HG03159 (cell line): ENCODE measurements around the gene ZNF860.
"Not testable (repeated sequence)": the region's sequence is repeated elsewhere in the genome, so short reads cannot be mapped to it uniquely, and the experiment has no call there.

ENCODE experiments used
- ATAC-seq: cut with Tn5 transposase; IDR thresholded peaks from one replicate; pipeline ENCODE4 v1.9.1; 2021; ENCODE audit warnings: mild to moderate bottlenecking, moderate library complexity; ENCODE audit not compliant: unreplicated experiment

The ZNF860 gene

GRCh38 chr3:31995026-31995425 is 13.5 kb downstream of the ZNF860 start:
- ATAC-seq, result not testable (repeated sequence)

GRCh38 chr3:31996195-31996594 is 14.6 kb downstream of the ZNF860 start:
- ATAC-seq, result no peak

DNA sequence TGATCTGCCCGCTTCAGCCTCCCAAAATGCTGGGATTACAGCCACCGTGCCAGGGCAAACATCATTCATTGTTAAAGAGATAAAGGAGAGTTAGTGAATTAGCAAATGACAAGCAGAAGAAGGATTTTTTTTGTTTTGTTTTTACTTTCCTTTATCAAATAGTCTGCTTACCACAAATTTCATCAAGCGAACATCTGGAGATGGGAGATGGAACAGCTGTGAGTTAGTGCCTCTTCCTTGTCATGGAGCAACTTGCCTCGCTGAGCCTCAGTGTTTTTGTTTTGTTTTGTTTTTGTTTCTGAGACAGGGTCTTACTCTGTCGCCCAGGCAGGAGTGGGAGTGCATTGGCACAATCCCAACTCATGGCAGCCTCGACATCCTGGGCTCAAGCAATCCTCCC is 15.9 kb downstream of the ZNF860 start:
- ATAC-seq, result no peak

- no peak for ATAC-seq
Measured at GRCh38 chr3:31999907-32000439, 18.4 kb downstream of the ZNF860 start.

GRCh38 chr3:32000877-32001276 is 19.3 kb downstream of the ZNF860 start:
- ATAC-seq, result no peak

DNA sequence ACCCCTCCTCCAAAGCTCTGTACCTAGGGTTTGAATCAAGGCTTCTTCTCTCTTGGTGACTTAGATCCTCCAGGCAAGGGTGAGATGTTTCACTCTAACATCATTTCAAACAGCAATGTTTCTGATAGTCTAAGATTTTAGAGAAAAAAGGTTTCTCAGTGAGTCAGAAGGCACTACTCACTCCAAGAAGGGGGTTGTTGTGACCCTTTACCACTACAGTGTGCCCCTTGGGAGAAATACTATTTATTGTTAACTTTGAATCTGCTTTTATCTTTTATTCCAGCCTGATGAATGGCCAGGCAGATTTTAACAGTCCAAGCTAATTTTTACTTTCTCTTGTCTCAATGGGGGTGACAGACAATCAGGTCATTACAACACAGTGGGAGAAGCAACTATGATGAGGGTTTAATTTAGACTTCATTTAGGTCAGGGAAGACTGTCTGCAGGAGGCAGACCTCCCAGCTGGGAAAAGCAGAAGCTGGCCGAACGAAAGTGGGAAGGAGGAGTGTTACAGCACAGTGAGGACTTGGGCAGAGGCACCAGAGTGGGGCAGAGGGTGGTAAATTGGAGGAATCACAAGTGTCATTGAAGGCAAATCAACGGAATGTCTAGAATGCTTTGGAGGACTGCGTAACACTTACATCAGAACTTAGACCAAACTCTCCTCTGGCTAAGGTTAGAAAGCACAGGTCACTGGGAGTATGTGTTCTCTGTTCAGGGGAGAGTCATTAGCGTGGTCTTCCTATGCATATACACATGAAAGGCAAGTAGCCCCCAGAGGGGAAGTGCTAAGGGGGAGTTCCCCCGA is 21.2 kb downstream of the ZNF860 start:
- no peak for ATAC-seq

- no peak for ATAC-seq
Measured at GRCh38 chr3:32003380-32003779, 21.8 kb downstream of the ZNF860 start.

DNA sequence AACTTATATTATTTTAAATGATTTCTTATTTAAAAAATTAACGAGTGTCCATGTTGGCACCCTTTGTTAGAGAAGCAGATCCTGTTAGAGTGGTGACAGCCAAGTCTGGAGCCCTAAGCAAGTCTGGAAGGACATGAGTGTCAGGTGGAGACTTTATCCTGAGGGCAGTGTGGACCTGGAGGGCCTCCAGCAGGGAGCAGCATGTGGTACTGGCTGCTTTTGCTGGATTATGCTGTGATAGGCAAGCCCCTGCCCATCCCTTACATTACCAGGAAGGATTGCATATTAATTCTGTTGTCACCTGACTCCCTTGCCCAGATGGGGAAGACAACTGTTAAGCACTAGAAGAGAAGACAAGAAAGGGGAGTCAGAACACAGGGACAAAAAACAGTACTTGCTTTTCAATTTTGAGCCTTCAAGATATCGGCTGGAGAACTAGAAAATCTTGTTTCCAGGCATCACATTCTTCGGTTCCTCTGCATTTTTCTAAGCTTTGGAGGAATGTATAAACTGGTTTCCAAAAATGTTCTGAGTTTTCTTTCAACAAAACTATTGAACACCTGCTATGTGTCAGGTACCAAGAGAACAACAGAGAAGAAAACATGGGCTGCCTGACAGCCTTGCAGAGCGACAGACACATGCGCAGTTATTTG is 22.7 kb downstream of the ZNF860 start:
- ATAC-seq, result no peak

GRCh38 chr3:32009101-32009500 is 27.6 kb downstream of the ZNF860 start:
- no peak for ATAC-seq

DNA sequence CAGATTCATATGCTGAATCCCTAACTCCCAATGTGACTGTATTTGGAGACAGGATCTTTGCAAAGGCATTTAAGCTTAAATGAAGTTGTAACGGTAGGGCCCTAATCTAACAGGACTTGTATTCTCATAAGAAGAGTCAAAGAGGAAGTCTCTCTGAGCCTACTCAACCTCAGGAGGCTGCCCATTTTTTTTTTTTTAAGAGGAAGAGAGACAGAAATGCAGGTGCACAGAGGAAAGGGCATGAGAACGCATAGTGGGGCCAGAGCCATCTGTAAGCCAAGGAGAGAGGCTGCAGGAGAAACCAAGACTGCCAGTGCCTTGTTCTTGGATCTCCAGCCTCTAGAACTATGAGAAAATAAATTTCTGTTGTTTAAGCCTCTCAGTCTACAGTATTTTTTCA is 28.4 kb downstream of the ZNF860 start:
- ATAC-seq, result no peak

GRCh38 chr3:32010699-32011098 is 29.1 kb downstream of the ZNF860 start:
- not testable (repeated sequence) for ATAC-seq

DNA sequence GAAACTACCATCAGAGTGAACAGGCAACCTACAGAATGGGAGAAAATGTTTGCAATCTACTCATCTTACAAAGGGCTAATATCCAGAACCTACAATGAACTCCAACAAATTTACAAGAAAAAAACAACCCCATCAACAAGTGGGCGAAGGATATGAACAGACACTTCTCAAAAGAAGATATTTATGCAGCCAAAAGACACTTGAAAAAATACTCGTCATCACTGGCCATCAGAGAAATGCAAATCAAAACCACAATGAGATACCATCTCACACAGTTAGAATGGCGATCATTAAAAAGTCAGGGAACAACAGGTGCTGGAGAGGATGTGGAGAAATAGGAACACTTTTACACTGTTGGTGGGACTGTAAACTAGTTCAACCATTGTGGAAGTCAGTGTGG is 34.1 kb downstream of the ZNF860 start:
- not testable (repeated sequence) for ATAC-seq

GRCh38 chr3:32017286-32017685 is 35.7 kb downstream of the ZNF860 start:
- ATAC-seq, result no peak

GRCh38 chr3:32018757-32019564 is 37.4 kb downstream of the ZNF860 start:
- no peak for ATAC-seq

DNA sequence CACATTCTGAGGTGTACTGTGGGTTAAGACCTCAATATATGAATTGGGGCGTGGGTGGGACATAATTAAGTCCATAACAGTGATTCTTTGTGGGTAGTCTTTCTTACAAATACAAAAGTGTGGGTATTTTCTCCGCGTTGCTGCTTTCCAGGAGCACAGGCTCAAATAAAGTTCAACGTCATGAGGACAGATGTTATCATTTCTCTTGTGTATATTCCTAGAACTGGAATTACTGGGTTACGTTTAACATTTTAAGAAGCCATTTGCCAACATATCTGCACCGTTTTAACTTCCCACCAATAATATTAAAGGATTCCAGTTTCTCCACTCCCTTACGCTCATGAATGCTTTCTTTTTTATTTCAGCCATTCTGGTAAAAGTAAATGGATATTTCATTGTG is 39.6 kb downstream of the ZNF860 start:
- ATAC-seq, result no peak

DNA sequence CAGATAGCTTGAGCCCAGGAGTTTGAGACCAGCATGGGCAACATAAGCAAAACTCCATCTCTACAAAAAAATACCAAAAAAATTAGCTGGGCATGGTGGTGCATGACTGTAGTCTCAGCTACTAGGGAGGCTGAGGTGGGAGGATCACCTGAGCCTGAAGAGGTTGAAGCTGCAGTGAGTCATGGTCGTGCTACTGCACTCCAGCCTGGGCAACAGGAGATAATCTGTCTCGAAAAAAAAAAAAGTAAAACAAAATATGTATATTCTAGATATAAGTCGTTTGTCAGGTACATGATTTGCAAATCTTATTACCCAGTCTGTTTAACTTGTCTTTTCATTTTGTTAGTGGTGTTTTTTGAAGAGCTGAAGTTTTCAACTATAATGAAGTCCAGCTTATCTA is 40.2 kb downstream of the ZNF860 start:
- ATAC-seq, result no peak

- ATAC-seq, result no peak
Measured at GRCh38 chr3:32022947-32023346, 41.4 kb downstream of the ZNF860 start.

DNA sequence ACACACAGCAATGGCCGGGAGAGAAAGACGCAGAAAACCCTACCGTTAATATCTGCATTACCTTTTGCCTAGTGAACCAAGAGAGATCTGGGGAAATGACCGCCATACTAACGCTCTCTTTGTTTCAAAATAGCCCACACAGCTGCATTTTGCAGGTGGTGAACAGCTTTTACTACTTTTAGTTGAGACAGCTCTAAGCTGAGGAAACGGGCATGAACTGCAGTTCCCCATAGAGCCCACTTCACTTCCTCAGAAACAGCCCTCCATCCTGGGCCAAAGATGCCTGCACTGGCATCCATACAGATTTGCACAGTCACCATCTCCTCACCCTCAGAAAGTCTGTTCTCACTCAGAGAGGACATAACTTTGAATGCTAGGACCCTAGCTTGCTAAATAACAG is 45.0 kb downstream of the ZNF860 start:
- no peak for ATAC-seq

DNA sequence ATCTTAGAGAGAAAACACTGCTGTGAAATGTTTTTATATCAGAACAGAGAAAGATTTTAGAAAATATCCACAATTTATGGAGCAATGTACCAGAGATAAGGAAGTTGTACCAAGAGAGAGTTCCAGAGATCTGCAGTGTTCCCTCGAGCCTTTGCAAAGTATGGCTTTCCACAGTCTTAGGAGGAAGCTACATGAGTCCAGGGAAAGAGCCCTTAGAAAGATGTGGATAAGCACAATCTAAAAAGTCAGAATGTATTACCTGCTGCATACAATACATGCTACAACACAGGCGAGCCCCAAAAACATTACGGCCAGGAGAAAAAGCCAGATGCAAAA is 56.4 kb downstream of the ZNF860 start:
- no peak for ATAC-seq

- ATAC-seq, result no peak
Measured at GRCh38 chr3:32041316-32041715, 59.8 kb downstream of the ZNF860 start.
